ENCODE measurements around the gene GASK1A.

GASK1A gene

GRCh38 chr3:43009547-43009946, 30.4 kb downstream of the GASK1A start:
- TF ChIP-seq ZNF565 (CRISPR knock-in tag; conservative IDR thresholded peaks at IDR 0.05; ENCODE audit: low read depth) (no peak), ZC3H10 (CRISPR knock-in tag; IDR thresholded peaks at IDR 0.05) (no peak), GLIS3 (CRISPR knock-in tag; IDR thresholded peaks at IDR 0.05) (no peak), CREB5 (CRISPR knock-in tag; IDR thresholded peaks at IDR 0.05; ENCODE audit: low read depth) (no peak)
- TF ChIP-seq, protein P1, sequence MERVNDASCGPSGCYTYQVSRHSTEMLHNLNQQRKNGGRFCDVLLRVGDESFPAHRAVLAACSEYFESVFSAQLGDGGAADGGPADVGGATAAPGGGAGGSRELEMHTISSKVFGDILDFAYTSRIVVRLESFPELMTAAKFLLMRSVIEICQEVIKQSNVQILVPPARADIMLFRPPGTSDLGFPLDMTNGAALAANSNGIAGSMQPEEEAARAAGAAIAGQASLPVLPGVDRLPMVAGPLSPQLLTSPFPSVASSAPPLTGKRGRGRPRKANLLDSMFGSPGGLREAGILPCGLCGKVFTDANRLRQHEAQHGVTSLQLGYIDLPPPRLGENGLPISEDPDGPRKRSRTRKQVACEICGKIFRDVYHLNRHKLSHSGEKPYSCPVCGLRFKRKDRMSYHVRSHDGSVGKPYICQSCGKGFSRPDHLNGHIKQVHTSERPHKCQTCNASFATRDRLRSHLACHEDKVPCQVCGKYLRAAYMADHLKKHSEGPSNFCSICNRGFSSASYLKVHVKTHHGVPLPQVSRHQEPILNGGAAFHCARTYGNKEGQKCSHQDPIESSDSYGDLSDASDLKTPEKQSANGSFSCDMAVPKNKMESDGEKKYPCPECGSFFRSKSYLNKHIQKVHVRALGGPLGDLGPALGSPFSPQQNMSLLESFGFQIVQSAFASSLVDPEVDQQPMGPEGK (CRISPR knock-in tag; IDR thresholded peaks at IDR 0.05; ENCODE audit: borderline replicate concordance): no peak
- ATAC-seq: no peak

DNA sequence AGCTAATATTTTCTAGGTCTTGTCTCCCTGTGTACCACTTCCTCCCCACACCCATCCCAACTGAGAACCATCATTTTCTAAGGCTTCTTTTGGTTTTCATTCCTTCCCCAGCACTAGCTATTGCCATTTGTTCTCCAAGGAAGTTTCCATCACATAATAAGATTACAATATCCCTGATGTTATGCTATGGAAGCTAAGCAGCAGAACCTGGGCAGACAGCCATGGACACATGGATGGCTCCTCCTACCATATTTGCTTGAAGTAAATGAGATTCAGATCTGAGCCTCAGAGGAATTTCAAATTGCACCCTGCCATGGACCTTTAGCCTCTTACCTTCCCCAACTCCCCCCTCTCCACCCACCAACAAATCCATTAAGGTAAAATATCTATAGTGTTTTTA, 31.5 kb downstream of the GASK1A start:
- no peak for ATAC-seq
- TF ChIP-seq CREB5 (CRISPR knock-in tag; IDR thresholded peaks at IDR 0.05; ENCODE audit: low read depth): no peak
- TF ChIP-seq ESRRG (CRISPR knock-in tag; IDR thresholded peaks at IDR 0.05): no peak
- no peak for TF ChIP-seq POU6F1 (CRISPR knock-in tag; IDR thresholded peaks at IDR 0.05; ENCODE audit: borderline replicate concordance, low read depth)
- no peak for TF ChIP-seq OSR1 (CRISPR knock-in tag; IDR thresholded peaks at IDR 0.05)
- TF ChIP-seq ARNTL (CRISPR knock-in tag; IDR thresholded peaks at IDR 0.05; ENCODE audit: borderline replicate concordance, low read depth): no peak

- ATAC-seq: no peak
- TF ChIP-seq RARB (CRISPR knock-in tag; IDR thresholded peaks at IDR 0.05) (no peak), SNAI2 (CRISPR knock-in tag; IDR thresholded peaks at IDR 0.05) (no peak), GLIS3 (CRISPR knock-in tag; IDR thresholded peaks at IDR 0.05) (no peak), TCF4 (CRISPR knock-in tag; IDR thresholded peaks at IDR 0.05; ENCODE audit: borderline replicate concordance) (no peak), CREB5 (CRISPR knock-in tag; IDR thresholded peaks at IDR 0.05; ENCODE audit: low read depth) (no peak), CSRNP3 (CRISPR knock-in tag; IDR thresholded peaks at IDR 0.05) (no peak), ZNF70 (CRISPR knock-in tag; IDR thresholded peaks at IDR 0.05) (no peak), ZFP3 (CRISPR knock-in tag; IDR thresholded peaks at IDR 0.05) (no peak), ARNTL (CRISPR knock-in tag; IDR thresholded peaks at IDR 0.05; ENCODE audit: borderline replicate concordance, low read depth) (no peak), PPARA (CRISPR knock-in tag; IDR thresholded peaks at IDR 0.05; ENCODE audit: borderline replicate concordance) (no peak), CSDC2 (CRISPR knock-in tag; IDR thresholded peaks at IDR 0.05) (no peak), ZNF565 (CRISPR knock-in tag; conservative IDR thresholded peaks at IDR 0.05; ENCODE audit: low read depth) (no peak), TSHZ2 (CRISPR knock-in tag; IDR thresholded peaks at IDR 0.05) (no peak), OSR1 (CRISPR knock-in tag; IDR thresholded peaks at IDR 0.05) (no peak), ZFP30 (CRISPR knock-in tag; IDR thresholded peaks at IDR 0.05) (no peak), ZNF8 (CRISPR knock-in tag; IDR thresholded peaks at IDR 0.05) (no peak)
- TF ChIP-seq, protein P1 (CRISPR knock-in tag; IDR thresholded peaks at IDR 0.05; ENCODE audit: borderline replicate concordance): no peak
Measured at GRCh38 chr3:43011638-43012037, 32.5 kb downstream of the GASK1A start.

All from SK-N-SH treated with all-trans-retinoic acid at 6 μM for 48 hours (cell line).